Caco-2 (cell line): ENCODE results near the gene IDE. TPM values are rescaled to one million over a fixed set of nuclear protein-coding genes. Genes with fewer than 3 reads are reported as not detected.

Experiments
- Bru-seq: library from RNA; stranded (reverse); fragments of 400-500 nt; gene quantifications from one replicate; lab custom pipeline; 2021; lab: Mats Ljungman, UMichigan
- BruChase-seq, 2 experiments: library from RNA; stranded (reverse); fragments of 400-500 nt; gene quantifications; one replicate each; lab custom pipeline; 2021; lab: Mats Ljungman, UMichigan
- BruUV-seq: library from RNA; stranded (reverse); fragments of 400-500 nt; replicated peaks from 2 replicates; lab custom pipeline; 2021; lab: Mats Ljungman, UMichigan
- CTCF ChIA-PET: fragments of 300-600 bp; sonication (Branson Sonifier 250); formaldehyde crosslinking; loops from one replicate; lab custom pipeline; 2022; ENCODE audit warnings: antibody characterized with exemption; lab: Charles Lee
- POLR2A ChIA-PET: fragments of 300-600 bp; sonication (Branson Sonifier 250); formaldehyde crosslinking; loops from one replicate; lab custom pipeline; 2022; ENCODE audit warnings: antibody characterized with exemption; lab: Charles Lee
- DNase-seq, 2 experiments: peaks; one replicate each; pipeline versions ENCODE4 v3.0.0 to v3.0.0-alpha.2; 2020 to 2022
- H3K27me3 ChIP-seq: replicated peaks from 2 replicates; pipeline ENCODE4 v1.6.0; 2011; ENCODE audit warnings: low read length; ENCODE audit not compliant: control insufficient read depth, insufficient read depth
- H3K36me3 ChIP-seq: 2 replicates; pipeline ENCODE4 v1.5.1; 2011; ENCODE audit warnings: low read length; ENCODE audit not compliant: control insufficient read depth, insufficient read depth
- H3K4me1 ChIP-seq: fragments of 250-450 bp; sonication (Bioruptor Pico); 2 replicates; pipeline ENCODE4 v1.5.1; 2020; ENCODE audit warnings: mild to moderate bottlenecking
- H3K4me3 ChIP-seq: 2 replicates; pipeline ENCODE4 v1.5.1; 2011; ENCODE audit warnings: low read depth, mild to moderate bottlenecking, control low read depth, low read length
- H3K9me3 ChIP-seq: fragments of 250-450 bp; sonication (Bioruptor Pico); 2 replicates; pipeline ENCODE4 v1.5.1; 2020; ENCODE audit warnings: mild to moderate bottlenecking, moderate library complexity
- H3K27ac Mint-ChIP-seq: one replicate; pipeline ENCODE4 v1.8.0; 2022; ENCODE audit warnings: mixed read lengths; ENCODE audit not compliant: unreplicated experiment
- H3K27me3 Mint-ChIP-seq: one replicate; pipeline ENCODE4 v1.8.0; 2022; ENCODE audit warnings: mixed read lengths; ENCODE audit not compliant: insufficient read depth, unreplicated experiment
- H3K36me3 Mint-ChIP-seq: one replicate; pipeline ENCODE4 v1.8.0; 2022; ENCODE audit warnings: mild to moderate bottlenecking, mixed read lengths; ENCODE audit not compliant: insufficient read depth, unreplicated experiment
- H3K4me1 Mint-ChIP-seq: one replicate; pipeline ENCODE4 v1.8.0; 2022; ENCODE audit warnings: low read depth, mixed read lengths; ENCODE audit not compliant: unreplicated experiment
- H3K4me3 Mint-ChIP-seq: one replicate; pipeline ENCODE4 v1.8.0; 2022; ENCODE audit warnings: mild to moderate bottlenecking, moderate library complexity, mixed read lengths; ENCODE audit not compliant: unreplicated experiment
- H3K9me3 Mint-ChIP-seq: one replicate; pipeline ENCODE4 v1.8.0; 2022; ENCODE audit warnings: mixed read lengths; ENCODE audit not compliant: unreplicated experiment
- CTCF ChIP-seq, 2 experiments: fragments of 200-600 bp in 1 of 2; IDR thresholded peaks; 1 replicate in 1 of 2; 2 replicates in 1 of 2; pipeline versions ENCODE4 v1.5.1 to v1.8.0; 2011 to 2022; ENCODE audit warnings: antibody characterized with exemption in 1 of 2, control low read depth in 1 of 2, inconsistent platforms in 1 of 2, low read depth in 1 of 2, low read length in 1 of 2, mild to moderate bottlenecking in 1 of 2, moderate library complexity in 1 of 2; ENCODE audit not compliant: insufficient read depth in 1 of 2, severe bottlenecking in 1 of 2, unreplicated experiment in 1 of 2
- intact Hi-C: fragments of 100-400 bp; cut with micrococcal nuclease; formaldehyde crosslinking; loops from one replicate; pipeline ENCODE4 v1.10.0; 2022; ENCODE audit not compliant: unreplicated experiment
- long read RNA-seq: library from polyadenylated mRNA; stranded (forward); transcript quantifications from one replicate; pipeline ENCODE4 v2.0.0, GENCODE V29; 2022
- total RNA-seq: library from RNA; stranded (reverse); gene quantifications from 2 replicates; pipeline ENCODE4 v1.2.3, GENCODE V29; 2022

IDE gene
- total RNA-seq (84.8 and 85.5 TPM in 2 replicates), Bru-seq, nascent RNA (percentile 81 among the genes with signal in this experiment), BruChase-seq, experiment 1, labeled RNA remaining after a 2-hour chase (percentile 83 among the genes with signal in this experiment), BruChase-seq, experiment 2, labeled RNA remaining after a 6-hour chase (percentile 90 among the genes with signal in this experiment)
- long read RNA-seq, full-length matches to known transcripts: 79 of 113 reads
- long read RNA-seq, partial matches to known transcripts: 10 of 113 reads
- long read RNA-seq, other reads (novel, unspliced or antisense): 24 of 113 reads

DNA sequence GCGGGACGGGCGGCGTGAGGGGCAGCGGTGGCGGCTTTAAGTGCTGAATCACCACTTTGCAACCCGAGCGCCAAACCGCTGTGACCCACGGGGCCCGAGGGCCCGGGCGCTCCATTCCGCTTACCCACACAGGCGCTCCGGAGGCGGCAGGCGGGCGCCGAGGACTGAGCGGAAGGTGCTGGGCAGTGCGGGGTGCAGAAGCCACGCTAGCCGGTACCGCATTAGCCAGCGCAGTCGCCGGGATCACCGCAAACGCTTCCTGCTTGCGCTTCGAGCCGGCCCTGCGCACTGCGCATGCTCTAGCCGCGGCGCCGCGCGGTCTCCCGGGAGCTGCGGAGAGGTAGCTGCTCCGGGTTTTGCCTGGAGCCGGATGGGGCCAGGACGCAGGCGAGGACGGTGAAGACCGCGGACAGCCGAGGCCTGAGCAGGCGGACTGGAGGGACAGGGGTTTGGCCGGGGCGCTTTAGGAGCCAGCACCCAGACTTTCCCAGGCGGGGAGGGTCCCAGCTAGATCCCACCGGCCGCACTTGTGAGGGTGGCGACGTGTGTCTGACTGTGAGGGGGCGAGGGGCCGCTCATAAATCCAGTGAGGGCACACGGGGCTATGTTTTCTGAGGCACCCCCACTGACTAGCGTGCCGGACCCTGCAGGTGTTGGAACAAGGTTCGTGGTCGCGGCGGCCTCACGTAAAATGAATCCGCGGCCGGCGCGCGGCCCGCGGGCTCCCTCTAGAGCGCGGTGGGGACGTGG is at the start of gene IDE:
IDE (minus strand) TSS at position 296 of the 750 bp plus-strand sequence; CDS start at position 222, 74 bp downstream.
- peak; percentile 91 to 93 for DNase-seq
- H3K4me3 Mint-ChIP-seq: peak within 1 kb of the TSS; percentile 81
- H3K4me3 ChIP-seq: peak within 1 kb of the TSS; percentile 69
- no peaks in the 10 kb centered on the region for H3K9me3 ChIP-seq
- CTCF ChIA-PET: interaction anchor here (0.6 to 4.6 kb wide), 6 partner anchors 17 to 518 kb away, joined by 3 to 85 read pairs (median 4); partner anchors contain the start of genes CPEB3 and MARCHF5
- H3K36me3 Mint-ChIP-seq: peaks cover 26% of the 10 kb centered on the region
- H3K27ac Mint-ChIP-seq: peak within 1 kb of the TSS; percentile 74
- intact Hi-C loops: loop anchor here (1.0 to 2.0 kb wide), 2 partner anchors 17 to 57 kb away; no protein-coding TSS in a partner anchor
- H3K27me3 Mint-ChIP-seq: no peaks in the 10 kb centered on the region
- no peaks in the 10 kb centered on the region for H3K9me3 Mint-ChIP-seq
- no peaks in the 10 kb centered on the region for H3K36me3 ChIP-seq
- BruUV-seq: no TSS peak
- POLR2A ChIA-PET: interaction anchor here (0.5 to 1.4 kb wide), 4 partner anchors 17 to 84 kb away, joined by 3 to 11 read pairs (median 7); no protein-coding TSS in a partner anchor
- peak; percentile 82 to 94 for TF ChIP-seq CTCF (IDR thresholded peaks at IDR 0.05; ENCODE audit: insufficient read depth in 1 of 2, low read depth in 1 of 2, low read length in 1 of 2, severe bottlenecking in 1 of 2, unreplicated experiment in 1 of 2)
- H3K27me3 ChIP-seq: no peaks in the 10 kb centered on the region
- H3K4me1 ChIP-seq: peaks cover 22% of the 10 kb centered on the region
- peaks cover 30% of the 10 kb centered on the region for H3K4me1 Mint-ChIP-seq

DNA sequence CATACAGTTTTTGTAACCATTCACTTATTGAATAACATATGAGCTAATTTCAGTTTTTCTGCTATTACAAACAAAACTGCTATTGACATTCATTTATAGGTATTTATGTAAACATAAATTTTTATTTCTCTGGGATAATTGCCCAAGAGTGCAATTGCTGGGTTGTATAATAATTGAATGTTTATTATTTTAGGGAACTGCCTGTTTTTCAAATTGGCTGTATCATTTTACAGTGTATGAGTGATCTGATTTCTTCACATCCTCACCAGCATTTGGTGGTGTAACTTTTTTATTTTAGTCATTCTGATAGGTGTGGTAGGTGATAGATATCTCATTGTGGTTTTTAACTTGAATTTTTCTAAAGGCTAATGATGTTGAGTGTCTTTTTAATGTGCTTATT is 45.5 kb upstream of the IDE start:
- no peaks in the 10 kb centered on the region for H3K4me1 ChIP-seq
- H3K4me3 Mint-ChIP-seq: no peak overlapping the region
- no peak for TF ChIP-seq CTCF (IDR thresholded peaks at IDR 0.05; ENCODE audit: insufficient read depth in 1 of 2, low read depth in 1 of 2, low read length in 1 of 2, severe bottlenecking in 1 of 2, unreplicated experiment in 1 of 2)
- CTCF ChIA-PET: no interaction called here
- POLR2A ChIA-PET: no interaction called here
- no peak overlapping the region for H3K27ac Mint-ChIP-seq
- H3K36me3 Mint-ChIP-seq: peaks cover 88% of the 10 kb centered on the region
- no peak for DNase-seq
- H3K36me3 ChIP-seq: peaks cover 1% of the 10 kb centered on the region; the same call in 1 of the 2 replicates
- H3K27me3 Mint-ChIP-seq: no peaks in the 10 kb centered on the region
- H3K4me1 Mint-ChIP-seq: no peaks in the 10 kb centered on the region
- intact Hi-C loops: no loop called here
- H3K9me3 Mint-ChIP-seq: no peaks in the 10 kb centered on the region
- H3K9me3 ChIP-seq: no peaks in the 10 kb centered on the region
- H3K4me3 ChIP-seq: no peak overlapping the region
- no peaks in the 10 kb centered on the region for H3K27me3 ChIP-seq
- BruUV-seq: no TSS peak

- ChIA-PET POLR2A (no interaction called here), CTCF (no interaction called here)
- Histone ChIP-seq H3K9me3 (no peaks in the 10 kb centered on the region), H3K4me1 (no peaks in the 10 kb centered on the region), H3K27me3 (no peaks in the 10 kb centered on the region), H3K4me3 (no peak overlapping the region), H3K36me3 (peaks cover 1% of the 10 kb centered on the region; the same call in 1 of the 2 replicates)
- no peak for TF ChIP-seq CTCF (IDR thresholded peaks at IDR 0.05; ENCODE audit: insufficient read depth in 1 of 2, low read depth in 1 of 2, low read length in 1 of 2, severe bottlenecking in 1 of 2, unreplicated experiment in 1 of 2)
- Mint-ChIP-seq H3K4me3 (no peak overlapping the region), H3K9me3 (no peaks in the 10 kb centered on the region), H3K27me3 (no peaks in the 10 kb centered on the region), H3K27ac (no peak overlapping the region), H3K36me3 (peaks cover 77% of the 10 kb centered on the region), H3K4me1 (no peaks in the 10 kb centered on the region)
- BruUV-seq: no TSS peak
- no peak for DNase-seq
- intact Hi-C loops: no loop called here
Observed at GRCh38 chr10:92615515-92615914, 41.6 kb upstream of the IDE start.
